ENCODE measurements around the gene SNCG. TPM values are rescaled to one million over a fixed set of nuclear protein-coding genes. Genes with fewer than 3 reads are reported as not detected.

SNCG gene
- total RNA-seq, 1 experiment from 2014 or later, result 8.4 TPM

- H3K4me3 Mint-ChIP-seq, result no peak overlapping the region
- H3K9me3 Mint-ChIP-seq, result no peaks in the 10 kb centered on the region
- ChIA-PET CTCF (no interaction called here), POLR2A (no interaction called here)
- H3K27me3 Mint-ChIP-seq (ENCODE audit: low read depth), result no peaks in the 10 kb centered on the region
- ATAC-seq (no peak), DNase-seq (ENCODE audit: low spot score) (no peak)
- H3K4me1 Mint-ChIP-seq, result no peaks in the 10 kb centered on the region
- peaks cover 64% of the 10 kb centered on the region for H3K36me3 Mint-ChIP-seq
- H3K27ac Mint-ChIP-seq, result no peak overlapping the region; the same call in 1 of the 2 replicates
- TF ChIP-seq USF2 (CRISPR knock-in tag; IDR thresholded peaks at IDR 0.05), result no peak
- TF ChIP-seq ESRRA (CRISPR knock-in tag; IDR thresholded peaks at IDR 0.05; ENCODE audit: borderline replicate concordance), result no peak
- no peak for TF ChIP-seq ZNF317 (CRISPR knock-in tag; IDR thresholded peaks at IDR 0.05; ENCODE audit: borderline replicate concordance, low read depth)
- no peak for TF ChIP-seq ZNF138 (CRISPR knock-in tag; conservative IDR thresholded peaks at IDR 0.05)
- no peak for TF ChIP-seq CREB1 (CRISPR knock-in tag; IDR thresholded peaks at IDR 0.05)
- no peak for TF ChIP-seq ZNF263 (CRISPR knock-in tag; IDR thresholded peaks at IDR 0.05; ENCODE audit: low read depth)
- TF ChIP-seq ZNF425 (CRISPR knock-in tag; conservative IDR thresholded peaks at IDR 0.05), result no peak
Measured at GRCh38 chr10:86922553-86922961, 35.8 kb upstream of the SNCG start.

GRCh38 chr10:86929468-86930380 is 28.7 kb upstream of the SNCG start:
- Mint-ChIP-seq H3K27ac (peak overlapping the region; percentile 29; the same call in 1 of the 2 replicates), H3K27me3 (ENCODE audit: low read depth) (no peaks in the 10 kb centered on the region)
- CTCF ChIA-PET, result no interaction called here

GRCh38 chr10:86931872-86932271 is 26.5 kb upstream of the SNCG start:
- ATAC-seq (no peak), DNase-seq (ENCODE audit: low spot score) (no peak)
- ChIA-PET POLR2A (no interaction called here), CTCF (interaction anchor here (1.2 kb wide), 1 partner anchor 238 kb away, joined by 3 read pairs; no protein-coding TSS in a partner anchor)
- 0 out of 2 replicates have a peak, but pooled peaks cover 4% of the 10 kb centered on the region for H3K9me3 Mint-ChIP-seq
- peaks cover 20% of the 10 kb centered on the region for H3K36me3 Mint-ChIP-seq
- no peak overlapping the region; the same call in 1 of the 2 replicates for H3K27ac Mint-ChIP-seq
- no peaks in the 10 kb centered on the region; the same call in 1 of the 2 replicates for H3K4me1 Mint-ChIP-seq
- no peak for TF ChIP-seq CREM (CRISPR knock-in tag; IDR thresholded peaks at IDR 0.05)
- TF ChIP-seq ZNF512 (CRISPR knock-in tag; IDR thresholded peaks at IDR 0.05; ENCODE audit: borderline replicate concordance), result no peak
- no peak overlapping the region for H3K4me3 Mint-ChIP-seq
- no peaks in the 10 kb centered on the region for H3K27me3 Mint-ChIP-seq (ENCODE audit: low read depth)

More at GRCh38 chr10:86929468-86930380, 28.7 kb upstream of the SNCG start:
- TF ChIP-seq GTF2I (CRISPR knock-in tag; conservative IDR thresholded peaks at IDR 0.05), result no peak
- TF ChIP-seq MXD4 (CRISPR knock-in tag; IDR thresholded peaks at IDR 0.05; ENCODE audit: borderline replicate concordance), result no peak
- no peak for TF ChIP-seq NR3C1 (CRISPR knock-in tag; conservative IDR thresholded peaks at IDR 0.05; ENCODE audit: low read depth)
- TF ChIP-seq MLX (CRISPR knock-in tag; IDR thresholded peaks at IDR 0.05), result no peak
- no peak for TF ChIP-seq HMGA2 (CRISPR knock-in tag; IDR thresholded peaks at IDR 0.05)
- TF ChIP-seq IRF2 (CRISPR knock-in tag; IDR thresholded peaks at IDR 0.05; ENCODE audit: borderline replicate concordance, low read depth), result no peak
- TF ChIP-seq ETV6 (CRISPR knock-in tag; IDR thresholded peaks at IDR 0.05), result no peak
- no peak for TF ChIP-seq NFATC4 (CRISPR knock-in tag; IDR thresholded peaks at IDR 0.05)
- H3K9me3 Mint-ChIP-seq, result no peaks in the 10 kb centered on the region
- H3K4me3 Mint-ChIP-seq, result no peak overlapping the region
- ATAC-seq (no peak), DNase-seq (ENCODE audit: low spot score) (peak; percentile 6)
- no peaks in the 10 kb centered on the region for H3K4me1 Mint-ChIP-seq
- POLR2A ChIA-PET, result no interaction called here
- peaks cover 26% of the 10 kb centered on the region for H3K36me3 Mint-ChIP-seq

Data from WTC11 (cell line).